ENCODE results near the gene NSFL1C.

The NSFL1C gene

GRCh38 chr20:1457992-1458391 lies 8.7 kb downstream of the NSFL1C start:
- DNase-seq = no peak

GRCh38 chr20:1456300-1456699 lies 10.3 kb downstream of the NSFL1C start:
- DNase-seq = no peak

- no peak for DNase-seq
Observed at GRCh38 chr20:1450926-1451491, 15.6 kb downstream of the NSFL1C start.

- DNase-seq = no peak
Observed at GRCh38 chr20:1449370-1449769, 17.3 kb downstream of the NSFL1C start.

- no peak for DNase-seq
Observed at GRCh38 chr20:1448081-1448620, 18.5 kb downstream of the NSFL1C start.

GRCh38 chr20:1446536-1446935 lies 20.1 kb downstream of the NSFL1C start:
- no peak for DNase-seq

- DNase-seq = no peak
Observed at GRCh38 chr20:1443085-1443484, 23.6 kb downstream of the NSFL1C start.

- no peak for DNase-seq
Observed at GRCh38 chr20:1442304-1442703, 24.3 kb downstream of the NSFL1C start.

GRCh38 chr20:1441133-1441532 lies 25.5 kb downstream of the NSFL1C start:
- DNase-seq = no peak

- DNase-seq = no peak
Observed at GRCh38 chr20:1440024-1440423, 26.6 kb downstream of the NSFL1C start.

- DNase-seq = no peak
Observed at GRCh38 chr20:1438361-1438760, 28.3 kb downstream of the NSFL1C start.

GRCh38 chr20:1437235-1437904 lies 29.3 kb downstream of the NSFL1C start:
- DNase-seq = peak; percentile 62

- no peak for DNase-seq
Observed at GRCh38 chr20:1436263-1436662, 30.4 kb downstream of the NSFL1C start.

GRCh38 chr20:1435337-1435699 lies 31.3 kb downstream of the NSFL1C start:
- DNase-seq = no peak

- DNase-seq = peak; percentile 62
Observed at GRCh38 chr20:1434571-1435336, 31.9 kb downstream of the NSFL1C start.

- DNase-seq = no peak
Observed at GRCh38 chr20:1431158-1431557, 35.5 kb downstream of the NSFL1C start.

GRCh38 chr20:1430004-1430451 lies 36.6 kb downstream of the NSFL1C start:
- DNase-seq = peak; percentile 66

- no peak for DNase-seq
Observed at GRCh38 chr20:1429143-1429728, 37.4 kb downstream of the NSFL1C start.

- peak; percentile 12 for DNase-seq
Observed at GRCh38 chr20:1427457-1428054, 39.1 kb downstream of the NSFL1C start.

- no peak for DNase-seq
Observed at GRCh38 chr20:1426231-1426849, 40.3 kb downstream of the NSFL1C start.

- DNase-seq = no peak
Observed at GRCh38 chr20:1424336-1424735, 42.3 kb downstream of the NSFL1C start.

- DNase-seq = peak; percentile 50
Observed at GRCh38 chr20:1423625-1424106, 43.0 kb downstream of the NSFL1C start.

All from fibroblast of skin of right quadriceps (primary cell).